H1 (cell line): ENCODE data around the gene DPY19L2. TPM values are rescaled to one million over a fixed set of nuclear protein-coding genes. Genes with fewer than 3 reads are reported as not detected.
"Not testable (repeated sequence)": the region's sequence is repeated elsewhere in the genome, so short reads cannot be mapped to it uniquely, and the experiment has no call there.

Experiments
- CTCF ChIA-PET: fragments of 300-600 bp; sonication (Branson Sonifier 250); formaldehyde crosslinking; loops from one replicate; lab custom pipeline; 2021; ENCODE audit not compliant: partially characterized antibody; lab: Charles Lee
- POLR2A ChIA-PET: fragments of 300-600 bp; sonication (Branson Sonifier 250); formaldehyde crosslinking; loops from one replicate; lab custom pipeline; 2021; ENCODE audit warnings: inconsistent platforms; ENCODE audit not compliant: partially characterized antibody; lab: Charles Lee
- DNase-seq, 2 experiments: peaks; one replicate each; pipeline versions ENCODE4 v3.0.0 to v3.0.0-alpha.2; 2010 to 2022; ENCODE audit warnings: low spot score in 2 of 2, low read depth in 1 of 2, mixed read lengths in 1 of 2
- FAIRE-seq: peaks from 2 replicates; lab custom pipeline; 2011; peaks lifted over from hg19 to GRCh38; lab: Jason Lieb, UNC
- H2AFZ ChIP-seq: 2 replicates; pipeline ENCODE4 v1.8.1; 2012; ENCODE audit warnings: low read length, inconsistent platforms
- H2AK5ac ChIP-seq: 2 replicates; pipeline ENCODE4 v1.6.1; 2013; ENCODE audit warnings: low read depth, low read length
- H2BK120ac ChIP-seq: replicated peaks from 2 replicates; pipeline ENCODE3; 2013; ENCODE audit warnings: low read depth, low read length, inconsistent platforms
- H2BK12ac ChIP-seq: 2 replicates; pipeline ENCODE4 v1.6.1; 2013; ENCODE audit warnings: low read depth, low read length
- H2BK15ac ChIP-seq: 2 replicates; pipeline ENCODE4 v1.6.1; 2013; ENCODE audit warnings: low read length
- H2BK20ac ChIP-seq: 2 replicates; pipeline ENCODE4 v1.6.1; 2013; ENCODE audit warnings: low read length
- H2BK5ac ChIP-seq: 2 replicates; pipeline ENCODE4 v1.6.1; 2013; ENCODE audit warnings: low read depth, low read length
- H3K14ac ChIP-seq: 2 replicates; pipeline ENCODE4 v1.6.1; 2013; ENCODE audit warnings: inconsistent platforms; ENCODE audit not compliant: insufficient read length
- H3K18ac ChIP-seq: 2 replicates; pipeline ENCODE4 v1.6.1; 2013; ENCODE audit warnings: low read length; ENCODE audit errors: extremely low read depth
- H3K23ac ChIP-seq: 2 replicates; pipeline ENCODE4 v1.6.1; 2013; ENCODE audit warnings: inconsistent platforms; ENCODE audit not compliant: insufficient read length
- H3K23me2 ChIP-seq: 2 replicates; pipeline ENCODE4 v1.6.1; 2013; ENCODE audit warnings: low read depth, low read length
- H3K27ac ChIP-seq: 2 replicates; pipeline ENCODE4 v1.6.1; 2011; ENCODE audit warnings: low read depth, low read length, inconsistent platforms
- H3K27me3 ChIP-seq, 4 experiments: replicated peaks in 1 of 4; 1 replicate in 1 of 4; 2 replicates in 3 of 4; pipeline versions ENCODE4 v1.6.1 to v1.8.1; 2011 to 2013; ENCODE audit warnings: low read length in 3 of 4, mild to moderate bottlenecking in 3 of 4, inconsistent platforms in 2 of 4, mixed read lengths in 2 of 4, moderate library complexity in 1 of 4; ENCODE audit not compliant: control insufficient read depth in 3 of 4, insufficient read depth in 3 of 4; ENCODE audit errors: extremely low read depth in 1 of 4
- H3K36me3 ChIP-seq, 4 experiments: 2 replicates each; pipeline versions ENCODE4 v1.6.1 to v1.8.1; 2011 to 2013; ENCODE audit warnings: mild to moderate bottlenecking in 4 of 4, low read length in 3 of 4, moderate library complexity in 2 of 4, control low read depth in 1 of 4, inconsistent platforms in 1 of 4; ENCODE audit not compliant: insufficient read depth in 4 of 4, control insufficient read depth in 2 of 4
- H3K4ac ChIP-seq: replicated peaks from 2 replicates; pipeline ENCODE3; 2013; ENCODE audit warnings: low read length, low read depth, mixed read lengths, inconsistent platforms; ENCODE audit not compliant: insufficient read length
- H3K4me1 ChIP-seq, 4 experiments: replicated peaks in 1 of 4; 1 replicate in 1 of 4; 2 replicates in 3 of 4; pipeline versions ENCODE4 v1.6.1 to v1.8.1; 2011 to 2013; ENCODE audit warnings: low read length in 3 of 4, inconsistent platforms in 2 of 4, mixed read lengths in 1 of 4; ENCODE audit not compliant: insufficient read depth in 4 of 4, control insufficient read depth in 3 of 4
- H3K4me2 ChIP-seq, 2 experiments: 2 replicates each; pipeline versions ENCODE4 v1.6.1 to v1.8.1; 2011 to 2013; ENCODE audit warnings: low read depth in 2 of 2, low read length in 2 of 2, control low read depth in 1 of 2, inconsistent platforms in 1 of 2, mild to moderate bottlenecking in 1 of 2; ENCODE audit not compliant: insufficient read depth in 1 of 2
- H3K4me3 ChIP-seq, 4 experiments: fragments of 200-600, 300-600 bp in 1 of 4; sonication (generic), shearing (Covaris generic), sonication (Bioruptor Twin) in 1 of 4; 2 replicates each; pipeline versions ENCODE4 v1.5.1 to v1.8.1; 2011 to 2016; ENCODE audit warnings: low read length in 4 of 4, low read depth in 3 of 4, control low read depth in 2 of 4, inconsistent platforms in 2 of 4, mild to moderate bottlenecking in 2 of 4, mixed read lengths in 1 of 4, moderate library complexity in 1 of 4; ENCODE audit not compliant: insufficient read depth in 2 of 4; ENCODE audit errors: extremely low read depth in 1 of 4
- H3K56ac ChIP-seq: replicated peaks from 2 replicates; pipeline ENCODE3; 2013; ENCODE audit warnings: low read depth, mild to moderate bottlenecking, mixed read lengths, low read length, inconsistent platforms; ENCODE audit not compliant: insufficient read length
- H3K79me1 ChIP-seq: 2 replicates; pipeline ENCODE4 v1.6.1; 2013; ENCODE audit warnings: low read depth, low read length, control low read depth
- H3K79me2 ChIP-seq, 2 experiments: 2 replicates each; pipeline versions ENCODE4 v1.6.1 to v1.8.1; 2012 to 2013; ENCODE audit warnings: low read length in 2 of 2, mild to moderate bottlenecking in 2 of 2, inconsistent platforms in 1 of 2; ENCODE audit not compliant: insufficient read depth in 2 of 2, control insufficient read depth in 1 of 2
- H3K9ac ChIP-seq, 4 experiments: replicated peaks in 1 of 4; 1 replicate in 1 of 4; 2 replicates in 3 of 4; pipeline versions ENCODE4 v1.6.1 to v1.8.1; 2011 to 2013; ENCODE audit warnings: low read depth in 3 of 4, low read length in 3 of 4, control low read depth in 2 of 4, mild to moderate bottlenecking in 2 of 4, moderate library complexity in 2 of 4, inconsistent platforms in 1 of 4; ENCODE audit errors: extremely low read depth in 1 of 4
- H3K9me3 ChIP-seq, 2 experiments: 2 replicates each; pipeline versions ENCODE4 v1.6.1 to v1.8.1; 2012 to 2013; ENCODE audit warnings: mild to moderate bottlenecking in 2 of 2, moderate library complexity in 2 of 2, control low read depth in 1 of 2, inconsistent platforms in 1 of 2, low read depth in 1 of 2, low read length in 1 of 2, mixed read lengths in 1 of 2; ENCODE audit not compliant: insufficient read depth in 2 of 2
- H4K20me1 ChIP-seq, 2 experiments: replicated peaks in 1 of 2; 2 replicates each; pipeline versions ENCODE3 to v1.8.1; 2011 to 2013; ENCODE audit warnings: inconsistent platforms in 2 of 2, low read length in 2 of 2, mild to moderate bottlenecking in 1 of 2; ENCODE audit not compliant: insufficient read depth in 2 of 2, control insufficient read depth in 1 of 2
- H4K5ac ChIP-seq: 2 replicates; pipeline ENCODE4 v1.6.1; 2013; ENCODE audit warnings: low read length, low read depth, mixed read lengths, inconsistent platforms; ENCODE audit not compliant: insufficient read length
- H4K8ac ChIP-seq: 2 replicates; pipeline ENCODE4 v1.8.0; 2013; ENCODE audit warnings: mild to moderate bottlenecking, moderate library complexity, low read length, inconsistent platforms; ENCODE audit not compliant: insufficient read depth; ENCODE audit errors: extremely low read depth
- H4K91ac ChIP-seq: replicated peaks from 2 replicates; pipeline ENCODE3; 2013; ENCODE audit warnings: low read length, mixed read lengths, inconsistent platforms; ENCODE audit not compliant: insufficient read length
- whole genome bisulfite sequencing, 2 experiments: shearing (Covaris generic) in 1 of 2; methylation state at CpG; one replicate each; pipeline versions ENCODE4 v1.1.6 to v1.1.7; 2013 to 2015; ENCODE audit warnings: low lambda C conversion rate in 2 of 2, mixed read lengths in 2 of 2, inconsistent platforms in 1 of 2, low coverage in 1 of 2, missing lambda C conversion rate in 1 of 2; ENCODE audit not compliant: insufficient replicate concordance in 2 of 2, insufficient coverage in 1 of 2, insufficient read length in 1 of 2; ENCODE audit errors: extremely low coverage in 1 of 2, missing lambda C conversion rate in 1 of 2; 5-methylcytosine and 5-hydroxymethylcytosine counted together
- polyA plus RNA-seq, 7 experiments: library from polyadenylated mRNA; depleted of rRNA in 3 of 7; stranded (reverse) in 5 of 7; unstranded in 2 of 7; fragments of >200 nt in 5 of 7; fragments of 200-250 nt in 2 of 7; gene quantifications; 1 replicate in 5 of 7; 2 replicates in 1 of 7; 4 replicates in 1 of 7; pipeline versions ENCODE4 v1.2.1 to v1.2.3, GENCODE V29; 2011 to 2013; ENCODE audit warnings: missing spikeins in 2 of 7, mixed read lengths in 2 of 7
- total RNA-seq: library from RNA; stranded (reverse); fragmentation: NEBNext Ultra II Directional; extraction: Animal tissue kit (Norgen Biotek cat#: 25700); gene quantifications from 2 replicates; pipeline ENCODE4 v1.2.1, GENCODE V29; 2021

The DPY19L2 gene
- total and polyA plus RNA-seq, 2 of the 8 experiments (the other 6 are each of a cell fraction or from before 2014, with no cell fraction given) = 2.2 to 3.3 TPM

GRCh38 chr12:63656407-63656806 is 11.9 kb downstream of the DPY19L2 start:
- H3K27ac ChIP-seq, H3K23me2 ChIP-seq, H3K27me3 ChIP-seq, H4K20me1 ChIP-seq, H4K91ac ChIP-seq, H3K4ac ChIP-seq, DNase-seq, H2BK15ac ChIP-seq, H4K8ac ChIP-seq, H3K56ac ChIP-seq, FAIRE-seq, H2AFZ ChIP-seq, H3K18ac ChIP-seq, H2BK12ac ChIP-seq, H3K4me1 ChIP-seq, H3K4me3 ChIP-seq, H3K9me3 ChIP-seq, H3K79me1 ChIP-seq, H3K9ac ChIP-seq, H3K4me2 ChIP-seq, H3K23ac ChIP-seq, POLR2A ChIA-PET, H2BK120ac ChIP-seq, H2BK20ac ChIP-seq, H3K14ac ChIP-seq, H2BK5ac ChIP-seq, H3K36me3 ChIP-seq, H4K5ac ChIP-seq, CTCF ChIA-PET, H2AK5ac ChIP-seq, H3K79me2 ChIP-seq: not testable (repeated sequence)
- 85% methylated on average over 2 of the region's 2 CpGs; no CpG with 5 or more reads in 1 of the 2 experiments for WGBS, 2 experiments

- H2BK12ac ChIP-seq, H3K18ac ChIP-seq, H3K4ac ChIP-seq, H2AK5ac ChIP-seq, H3K56ac ChIP-seq, POLR2A ChIA-PET, H2AFZ ChIP-seq, H3K9me3 ChIP-seq, H3K27ac ChIP-seq, H3K23ac ChIP-seq, H2BK5ac ChIP-seq, H3K9ac ChIP-seq, H4K20me1 ChIP-seq, H2BK15ac ChIP-seq, H3K4me1 ChIP-seq, H3K36me3 ChIP-seq, H3K14ac ChIP-seq, CTCF ChIA-PET, DNase-seq, H4K5ac ChIP-seq, H4K91ac ChIP-seq, H3K79me2 ChIP-seq, H3K79me1 ChIP-seq, H2BK20ac ChIP-seq, H3K4me2 ChIP-seq, H4K8ac ChIP-seq, H3K4me3 ChIP-seq, H3K23me2 ChIP-seq, FAIRE-seq, H2BK120ac ChIP-seq, H3K27me3 ChIP-seq: not testable (repeated sequence)
- 91% methylated on average over 5 of the region's 5 CpGs; no CpG with 5 or more reads in 1 of the 2 experiments for WGBS, 2 experiments
These were observed 12.6 kb downstream of the DPY19L2 start for GRCh38 chr12:63655543-63656257.
